IMR-90 (cell line): Measurements from ENCODE around the gene NAGPA. TPM values are rescaled to one million over a fixed set of nuclear protein-coding genes. Genes with fewer than 3 reads are reported as not detected.

Experiments
- ATAC-seq: fragments of 200-7000 bp; cut with Tn5 transposase; 2 replicates; pipeline ENCODE4 v1.9.1; 2020; ENCODE audit warnings: low read depth, mild to moderate bottlenecking, moderate library complexity
- BruUV-seq: library from RNA; stranded (reverse); fragments of 400-500 nt; replicated peaks from 2 replicates; lab custom pipeline; 2021; lab: Mats Ljungman, UMichigan
- CTCF ChIA-PET: fragments of 300-600 bp; formaldehyde crosslinking; extraction: SDS; loops from one replicate; lab custom pipeline; 2021; ENCODE audit warnings: antibody characterized with exemption; lab: Yijun Ruan, JAX
- POLR2A ChIA-PET: fragments of 300-600 bp; sonication (Branson Sonifier 250); formaldehyde crosslinking; loops from one replicate; lab custom pipeline; 2022; ENCODE audit warnings: antibody characterized with exemption; ENCODE audit not compliant: unreplicated experiment; lab: Charles Lee
- DNase-seq: peaks from one replicate; pipeline ENCODE4 v3.0.0; 2013
- H2AFZ ChIP-seq: replicated peaks from 2 replicates; pipeline ENCODE3; 2013; ENCODE audit warnings: low read length, mild to moderate bottlenecking; ENCODE audit not compliant: poor library complexity
- H2AK5ac ChIP-seq: 2 replicates; pipeline ENCODE4 v1.6.1; 2013; ENCODE audit warnings: low read depth, low read length, inconsistent platforms
- H2AK9ac ChIP-seq: replicated peaks from 2 replicates; pipeline ENCODE3; 2013; ENCODE audit warnings: mild to moderate bottlenecking, low read depth, low read length, moderate library complexity; ENCODE audit not compliant: poor library complexity
- H2BK120ac ChIP-seq: 2 replicates; pipeline ENCODE4 v1.6.1; 2013; ENCODE audit warnings: low read depth, low read length, inconsistent platforms
- H2BK15ac ChIP-seq: 3 replicates; pipeline ENCODE4 v1.6.1; 2013; ENCODE audit warnings: low read depth, low read length, inconsistent platforms
- H2BK20ac ChIP-seq: 2 replicates; pipeline ENCODE4 v1.6.1; 2013; ENCODE audit warnings: low read depth, mild to moderate bottlenecking, inconsistent platforms, low read length, moderate library complexity
- H2BK5ac ChIP-seq: 2 replicates; pipeline ENCODE4 v1.6.1; 2013; ENCODE audit warnings: mild to moderate bottlenecking, low read depth, low read length, inconsistent platforms; ENCODE audit not compliant: poor library complexity, severe bottlenecking
- H3K14ac ChIP-seq: replicated peaks from 2 replicates; pipeline ENCODE4 v1.6.1; 2013; ENCODE audit warnings: low read depth, low read length, inconsistent platforms
- H3K18ac ChIP-seq: 2 replicates; pipeline ENCODE4 v1.6.1; 2013; ENCODE audit warnings: low read depth, low read length, control low read depth
- H3K23ac ChIP-seq: 2 replicates; pipeline ENCODE4 v1.6.1; 2013; ENCODE audit warnings: low read depth, low read length, inconsistent platforms
- H3K27ac ChIP-seq: 2 replicates; pipeline ENCODE4 v1.5.1; 2013; ENCODE audit warnings: mild to moderate bottlenecking, control low read depth, low read length; ENCODE audit not compliant: insufficient read depth
- H3K27me3 ChIP-seq: 2 replicates; pipeline ENCODE4 v1.6.1; 2013; ENCODE audit warnings: low read length; ENCODE audit not compliant: control insufficient read depth, insufficient read depth
- H3K36me3 ChIP-seq: 2 replicates; pipeline ENCODE4 v1.6.1; 2013; ENCODE audit warnings: low read length, mixed read lengths; ENCODE audit not compliant: control insufficient read depth, insufficient read depth
- H3K4ac ChIP-seq: 2 replicates; pipeline ENCODE4 v1.6.1; 2013; ENCODE audit warnings: low read depth, low read length, inconsistent platforms
- H3K4me1 ChIP-seq: 2 replicates; pipeline ENCODE4 v1.6.1; 2013; ENCODE audit warnings: low read length, mixed read lengths; ENCODE audit not compliant: control insufficient read depth, insufficient read depth
- H3K4me2 ChIP-seq: 2 replicates; pipeline ENCODE4 v1.6.1; 2013; ENCODE audit warnings: low read depth, mild to moderate bottlenecking, control low read depth, low read length, moderate library complexity
- H3K4me3 ChIP-seq: 2 replicates; pipeline ENCODE4 v1.5.1; 2013; ENCODE audit warnings: low read depth, mild to moderate bottlenecking, control low read depth, low read length, moderate library complexity; ENCODE audit not compliant: insufficient read depth
- H3K56ac ChIP-seq: 2 replicates; pipeline ENCODE4 v1.6.1; 2013; ENCODE audit warnings: low read length, inconsistent platforms; ENCODE audit not compliant: insufficient read depth; ENCODE audit errors: extremely low read depth
- H3K79me1 ChIP-seq, 2 experiments: 2 replicates each; pipeline ENCODE4 v1.6.1; 2013; ENCODE audit warnings: low read length in 2 of 2, inconsistent platforms in 1 of 2, low read depth in 1 of 2
- H3K9ac ChIP-seq: 2 replicates; pipeline ENCODE4 v1.6.1; 2013; ENCODE audit warnings: low read depth, low read length, control low read depth
- H3K9me1 ChIP-seq: 2 replicates; pipeline ENCODE4 v1.6.1; 2013; ENCODE audit warnings: low read length, inconsistent platforms; ENCODE audit not compliant: insufficient read depth
- H3K9me3 ChIP-seq: 2 replicates; pipeline ENCODE4 v1.6.1; 2013; ENCODE audit warnings: low read length; ENCODE audit not compliant: control insufficient read depth, insufficient read depth
- H4K20me1 ChIP-seq: 2 replicates; pipeline ENCODE4 v1.6.1; 2013; ENCODE audit warnings: low read length, inconsistent platforms; ENCODE audit not compliant: insufficient read depth
- H4K5ac ChIP-seq: 2 replicates; pipeline ENCODE4 v1.6.1; 2013; ENCODE audit warnings: mild to moderate bottlenecking, low read depth, low read length, control low read depth
- H4K8ac ChIP-seq, 2 experiments: 2 replicates each; pipeline ENCODE4 v1.6.1; 2013; ENCODE audit warnings: low read depth in 2 of 2, low read length in 2 of 2, control low read depth in 1 of 2, inconsistent platforms in 1 of 2
- H4K91ac ChIP-seq: 2 replicates; pipeline ENCODE4 v1.6.1; 2013; ENCODE audit warnings: low read depth, low read length, inconsistent platforms; ENCODE audit not compliant: insufficient read depth
- CEBPB ChIP-seq: IDR thresholded peaks from 2 replicates; pipeline ENCODE4 v1.6.1; 2012; ENCODE audit warnings: low read depth, low read length, improper control_type of control experiment
- CHD1 ChIP-seq: IDR thresholded peaks from 2 replicates; pipeline ENCODE4 v1.6.1; 2012; ENCODE audit warnings: low read depth, low read length, improper control_type of control experiment
- NFE2L2 ChIP-seq: fragments of 150-350 bp; IDR thresholded peaks from 2 replicates; pipeline ENCODE4 v1.6.1; 2016; ENCODE audit warnings: low read depth, mild to moderate bottlenecking, low read length
- POLR2A ChIP-seq: IDR thresholded peaks from 2 replicates; pipeline ENCODE4 v1.6.1; 2012; ENCODE audit warnings: mild to moderate bottlenecking, low read depth, low read length
- RAD21 ChIP-seq: IDR thresholded peaks from 2 replicates; pipeline ENCODE4 v1.6.1; 2012; ENCODE audit warnings: low read length, improper control_type of control experiment
- SMC3 ChIP-seq: fragments of 150-350 bp; IDR thresholded peaks from 2 replicates; pipeline ENCODE4 v1.6.1; 2016; ENCODE audit warnings: low read depth, mild to moderate bottlenecking, antibody characterized with exemption, low read length, moderate library complexity
- WGBS, 2 experiments: methylation state at CpG; one replicate each; pipeline versions ENCODE4 v1.1.5 to v1.1.7; 2013; ENCODE audit warnings: missing lambda C conversion rate in 2 of 2; ENCODE audit not compliant: insufficient read length in 1 of 2; ENCODE audit errors: extremely low coverage in 2 of 2; 5-methylcytosine and 5-hydroxymethylcytosine counted together
- dilution Hi-C: fragments of 300-500 bp; cut with HindIII; formaldehyde crosslinking; loops from one replicate; pipeline ENCODE4 v1.14.3; 2018; ENCODE audit warnings: low sequenced_read_pairs; ENCODE audit not compliant: unreplicated experiment
- in situ Hi-C: fragments of 300-500 bp; cut with MboI; formaldehyde crosslinking; loops from 3 replicates; pipeline ENCODE4 v1.14.3; 2019; ENCODE audit warnings: low sequenced_read_pairs, inconsistent platforms, mixed read lengths
- intact Hi-C: fragments of 100-400 bp; cut with micrococcal nuclease; formaldehyde crosslinking; loops from 2 replicates; pipeline ENCODE4 v1.10.0; 2022
- polyA plus RNA-seq, 3 experiments: library from polyadenylated mRNA; depleted of rRNA; stranded (reverse); fragments of >200 nt; gene quantifications; 2 replicates each; pipeline ENCODE4 v1.2.3, GENCODE V29; 2012; ENCODE audit warnings: low replicate concordance in 1 of 3
- total RNA-seq: library from RNA; depleted of rRNA; stranded (reverse); fragments of >200 nt; gene quantifications from 2 replicates; pipeline ENCODE4 v1.2.3, GENCODE V29; 2012
- TF ChIP-seq, protein P1 (sequence below): conservative IDR thresholded peaks from 2 replicates; pipeline ENCODE4 v1.5.1; 2012; ENCODE audit warnings: mild to moderate bottlenecking, low read depth, low read length, improper control_type of control experiment

Gene NAGPA
- total and polyA plus RNA-seq, 2 of the 4 experiments (the other 2 are of a cell fraction): 6.5 to 12.2 TPM

DNA sequence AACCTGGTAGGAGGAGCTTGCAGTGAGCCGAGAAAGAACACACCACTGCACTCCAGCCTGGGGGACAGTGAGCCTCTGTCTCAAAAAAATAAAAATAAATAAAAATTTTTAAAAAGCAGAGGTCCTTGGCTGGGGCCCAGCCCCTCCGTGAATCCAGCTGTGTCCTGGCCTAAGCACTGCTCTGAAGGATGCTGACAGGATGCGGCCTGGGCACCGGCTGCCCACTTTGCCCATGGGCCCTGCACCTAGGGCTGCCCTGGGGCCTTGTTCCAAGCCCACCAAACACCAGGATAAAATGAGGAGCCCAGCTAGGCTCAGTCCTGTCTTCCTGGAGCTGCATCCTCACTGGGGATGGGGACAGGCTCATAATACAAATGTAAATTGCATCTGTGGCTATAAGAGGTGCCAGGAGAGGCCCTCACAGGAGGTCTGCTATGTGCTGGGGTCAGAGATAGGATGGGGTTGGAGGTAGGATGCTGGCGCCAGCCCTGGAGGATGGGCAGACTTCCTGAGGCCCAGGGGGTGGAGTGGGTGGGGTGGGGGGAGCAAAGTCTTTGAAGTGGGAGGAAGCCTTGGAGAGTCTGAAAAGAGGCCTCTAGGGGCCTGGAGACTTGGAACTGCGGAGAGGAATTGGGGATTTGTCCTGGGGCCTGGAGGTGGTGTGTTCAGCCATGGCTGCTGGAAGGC, 25.8 kb upstream of the NAGPA start:
- no peak overlapping the region for H2BK20ac ChIP-seq
- no peak overlapping the region for H2BK15ac ChIP-seq
- no peak overlapping the region for H3K4me2 ChIP-seq
- no peaks in the 10 kb centered on the region for H3K36me3 ChIP-seq
- WGBS, 2 experiments: 20% methylated on average over 1 of the region's 6 CpGs; no CpG with 5 or more reads in 1 of the 2 experiments
- in situ Hi-C loops (no loop called here), intact Hi-C loops (no loop called here), dilution Hi-C loops (no loop called here)
- peaks cover 12% of the 10 kb centered on the region for H3K27me3 ChIP-seq
- no peak for TF ChIP-seq CHD1
- TF ChIP-seq RAD21: no peak
- no peak for TF ChIP-seq POLR2A
- no peak for TF ChIP-seq CEBPB
- TF ChIP-seq, protein P1, sequence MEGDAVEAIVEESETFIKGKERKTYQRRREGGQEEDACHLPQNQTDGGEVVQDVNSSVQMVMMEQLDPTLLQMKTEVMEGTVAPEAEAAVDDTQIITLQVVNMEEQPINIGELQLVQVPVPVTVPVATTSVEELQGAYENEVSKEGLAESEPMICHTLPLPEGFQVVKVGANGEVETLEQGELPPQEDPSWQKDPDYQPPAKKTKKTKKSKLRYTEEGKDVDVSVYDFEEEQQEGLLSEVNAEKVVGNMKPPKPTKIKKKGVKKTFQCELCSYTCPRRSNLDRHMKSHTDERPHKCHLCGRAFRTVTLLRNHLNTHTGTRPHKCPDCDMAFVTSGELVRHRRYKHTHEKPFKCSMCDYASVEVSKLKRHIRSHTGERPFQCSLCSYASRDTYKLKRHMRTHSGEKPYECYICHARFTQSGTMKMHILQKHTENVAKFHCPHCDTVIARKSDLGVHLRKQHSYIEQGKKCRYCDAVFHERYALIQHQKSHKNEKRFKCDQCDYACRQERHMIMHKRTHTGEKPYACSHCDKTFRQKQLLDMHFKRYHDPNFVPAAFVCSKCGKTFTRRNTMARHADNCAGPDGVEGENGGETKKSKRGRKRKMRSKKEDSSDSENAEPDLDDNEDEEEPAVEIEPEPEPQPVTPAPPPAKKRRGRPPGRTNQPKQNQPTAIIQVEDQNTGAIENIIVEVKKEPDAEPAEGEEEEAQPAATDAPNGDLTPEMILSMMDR: no peak
- no peak for TF ChIP-seq NFE2L2
- TF ChIP-seq SMC3: no peak
- POLR2A ChIA-PET: no interaction called here
- H4K5ac ChIP-seq: no peak overlapping the region
- H3K14ac ChIP-seq: no peak overlapping the region
- no peak overlapping the region for H2AK5ac ChIP-seq
- no peak overlapping the region for H3K56ac ChIP-seq
- no peaks in the 10 kb centered on the region; the same call in 1 of the 2 replicates for H3K4me1 ChIP-seq
- H3K4me3 ChIP-seq: no peak overlapping the region
- H4K8ac ChIP-seq: no peak overlapping the region
- H3K23ac ChIP-seq: no peak overlapping the region
- DNase-seq (no peak), ATAC-seq (no peak)
- no peaks in the 10 kb centered on the region for H3K79me1 ChIP-seq
- H4K91ac ChIP-seq: no peak overlapping the region
- H2BK5ac ChIP-seq: no peak overlapping the region
- H3K9me1 ChIP-seq: no peaks in the 10 kb centered on the region
- H4K20me1 ChIP-seq: no peaks in the 10 kb centered on the region
- no peaks in the 10 kb centered on the region for H3K9me3 ChIP-seq
- no peak overlapping the region for H3K4ac ChIP-seq
- no peak overlapping the region for H2AFZ ChIP-seq
- no peak overlapping the region for H3K18ac ChIP-seq
- H2BK120ac ChIP-seq: no peak overlapping the region
- H3K9ac ChIP-seq: no peak overlapping the region
- H2AK9ac ChIP-seq: no peak overlapping the region
- no TSS peak for BruUV-seq
- H3K27ac ChIP-seq: no peak overlapping the region
- CTCF ChIA-PET: no interaction called here
